Loucy (cell line): ENCODE measurements around the gene ZNF519.
"Not testable (repeated sequence)": the region's sequence is repeated elsewhere in the genome, so short reads cannot be mapped to it uniquely, and the experiment has no call there.

Experiments used
- EZH2phosphoT487 ChIP-seq: fragments of 200-600 bp; IDR thresholded peaks from 2 replicates; pipeline ENCODE4 v1.6.1; 2018; ENCODE audit warnings: antibody characterized with exemption, mild to moderate bottlenecking, moderate library complexity, borderline replicate concordance
- TF ChIP-seq, protein P1 (sequence below): fragments of 200-600 bp; sonication (generic); conservative IDR thresholded peaks from 2 replicates; pipeline ENCODE4 v1.5.1; 2014; ENCODE audit warnings: mild to moderate bottlenecking, antibody characterized with exemption, low read length

DNA sequence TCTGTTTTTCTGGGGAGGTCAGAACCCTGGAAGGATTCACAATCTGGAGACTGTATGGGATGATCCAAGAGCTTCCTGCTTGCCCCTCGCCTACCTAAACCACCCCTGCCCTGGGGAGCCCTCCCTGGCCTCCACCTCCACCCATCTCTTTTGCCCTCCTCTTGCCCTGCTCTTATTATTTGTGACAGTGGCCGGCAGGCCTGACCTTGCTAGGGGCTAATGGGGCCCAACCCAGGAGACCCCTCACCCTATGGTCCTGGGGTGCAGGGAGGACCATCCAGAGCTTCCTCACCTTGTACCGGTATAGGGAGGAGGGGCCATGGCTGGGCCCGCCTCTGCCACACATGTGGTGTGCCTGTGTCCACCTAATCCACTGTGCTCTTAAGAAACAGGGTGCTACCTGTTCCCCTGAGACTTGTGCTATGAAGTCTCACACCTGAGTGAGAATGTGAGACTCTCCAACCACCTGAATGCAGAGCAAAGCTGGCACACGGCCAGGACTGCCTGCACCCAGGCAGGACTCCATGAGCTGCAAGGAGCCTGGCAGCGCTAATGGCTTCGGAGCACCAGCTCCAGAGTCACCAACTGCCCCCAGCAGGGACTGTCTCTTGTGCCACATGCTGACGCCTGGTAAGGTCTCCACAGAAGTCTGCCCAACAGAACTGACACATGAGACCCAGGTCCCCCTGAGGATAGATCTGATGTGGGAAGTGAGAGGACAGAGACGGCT is 17.1 kb upstream of the ZNF519 start:
- TF ChIP-seq, protein P1, sequence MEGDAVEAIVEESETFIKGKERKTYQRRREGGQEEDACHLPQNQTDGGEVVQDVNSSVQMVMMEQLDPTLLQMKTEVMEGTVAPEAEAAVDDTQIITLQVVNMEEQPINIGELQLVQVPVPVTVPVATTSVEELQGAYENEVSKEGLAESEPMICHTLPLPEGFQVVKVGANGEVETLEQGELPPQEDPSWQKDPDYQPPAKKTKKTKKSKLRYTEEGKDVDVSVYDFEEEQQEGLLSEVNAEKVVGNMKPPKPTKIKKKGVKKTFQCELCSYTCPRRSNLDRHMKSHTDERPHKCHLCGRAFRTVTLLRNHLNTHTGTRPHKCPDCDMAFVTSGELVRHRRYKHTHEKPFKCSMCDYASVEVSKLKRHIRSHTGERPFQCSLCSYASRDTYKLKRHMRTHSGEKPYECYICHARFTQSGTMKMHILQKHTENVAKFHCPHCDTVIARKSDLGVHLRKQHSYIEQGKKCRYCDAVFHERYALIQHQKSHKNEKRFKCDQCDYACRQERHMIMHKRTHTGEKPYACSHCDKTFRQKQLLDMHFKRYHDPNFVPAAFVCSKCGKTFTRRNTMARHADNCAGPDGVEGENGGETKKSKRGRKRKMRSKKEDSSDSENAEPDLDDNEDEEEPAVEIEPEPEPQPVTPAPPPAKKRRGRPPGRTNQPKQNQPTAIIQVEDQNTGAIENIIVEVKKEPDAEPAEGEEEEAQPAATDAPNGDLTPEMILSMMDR, result not testable (repeated sequence)
- TF ChIP-seq EZH2phosphoT487, result not testable (repeated sequence)
